22Rv1 (cell line): ENCODE results near the gene BIN2.
"Not testable (repeated sequence)": the region's sequence is repeated elsewhere in the genome, so short reads cannot be mapped to it uniquely, and the experiment has no call there.

ENCODE experiments used
- H3K27ac ChIP-seq: fragments of 450-650 bp; 2 replicates; pipeline ENCODE4 v1.5.1; 2017
- CTCF ChIP-seq: fragments of 450-650 bp; IDR thresholded peaks from 2 replicates; pipeline ENCODE4 v1.5.1; 2017; ENCODE audit warnings: mild to moderate bottlenecking
- ZFX ChIP-seq: fragments of 450-650 bp; IDR thresholded peaks from 2 replicates; pipeline ENCODE4 v1.6.1; 2017; ENCODE audit warnings: antibody characterized with exemption, borderline replicate concordance

The BIN2 gene

GRCh38 chr12:51281202-51281924 is 42.6 kb downstream of the BIN2 start:
- no peak overlapping the region for H3K27ac ChIP-seq
- TF ChIP-seq ZFX: no peak
- TF ChIP-seq CTCF: no peak

- TF ChIP-seq ZFX: no peak
- no peak for TF ChIP-seq CTCF
- no peak overlapping the region for H3K27ac ChIP-seq
Observed at GRCh38 chr12:51275088-51275487, 48.9 kb downstream of the BIN2 start.

GRCh38 chr12:51272810-51273209 is 51.2 kb downstream of the BIN2 start:
- not testable (repeated sequence) for H3K27ac ChIP-seq

GRCh38 chr12:51270951-51271518 is 52.9 kb downstream of the BIN2 start:
- H3K27ac ChIP-seq: peak overlapping the region; percentile 66
- no peak for TF ChIP-seq ZFX
- TF ChIP-seq CTCF: no peak

- no peak for TF ChIP-seq ZFX
- no peak for TF ChIP-seq CTCF
- H3K27ac ChIP-seq: peak within 1 kb of the TSS; percentile 66
Observed at GRCh38 chr12:51270067-51270950, 53.7 kb downstream of the BIN2 start, which contains the start of gene SMAGP. Gene SMAGP (minus strand): TSS chr12:51270415. CDS start chr12:51269278, 1,137 bp downstream.

- H3K27ac ChIP-seq: peak overlapping the region; percentile 66
- TF ChIP-seq ZFX: no peak
- peak; percentile 50; the same call in 1 of the 2 replicates for TF ChIP-seq CTCF
Observed at GRCh38 chr12:51269174-51270066, 54.6 kb downstream of the BIN2 start.

GRCh38 chr12:51265024-51265423 is 59.0 kb downstream of the BIN2 start:
- H3K27ac ChIP-seq: no peak overlapping the region
- no peak for TF ChIP-seq ZFX
- no peak for TF ChIP-seq CTCF
